DOHH2 (cell line): ENCODE measurements around the gene DPYSL5.

ENCODE experiments used
- H3F3A ChIP-seq: fragments of 200-600 bp; sonication (generic), shearing (Covaris generic); 2 replicates; pipeline ENCODE4 v1.6.0; 2016; ENCODE audit warnings: antibody characterized with exemption, mild to moderate bottlenecking; ENCODE audit not compliant: control insufficient read depth, insufficient read depth
- H3K27ac ChIP-seq: fragments of 200-600 bp; sonication (generic); 2 replicates; pipeline ENCODE4 v1.5.1; 2014; ENCODE audit warnings: low read depth, mild to moderate bottlenecking, low read length, moderate library complexity
- H3K27me3 ChIP-seq: fragments of 200-600 bp; sonication (generic); 2 replicates; pipeline ENCODE4 v1.6.1; 2014; ENCODE audit warnings: mild to moderate bottlenecking, low read length, mixed read lengths; ENCODE audit not compliant: control insufficient read depth
- H3K36me3 ChIP-seq: fragments of 200-600 bp; sonication (generic); 2 replicates; pipeline ENCODE4 v1.6.1; 2014; ENCODE audit warnings: mild to moderate bottlenecking, low read length, moderate library complexity, mixed read lengths; ENCODE audit not compliant: control insufficient read depth
- H3K4me1 ChIP-seq: fragments of 200-600 bp; sonication (generic); 2 replicates; pipeline ENCODE4 v1.6.1; 2014; ENCODE audit warnings: mild to moderate bottlenecking, low read length, mixed read lengths; ENCODE audit not compliant: control insufficient read depth
- H3K4me2 ChIP-seq: fragments of 200-600 bp; sonication (generic); 2 replicates; pipeline ENCODE4 v1.6.0; 2014; ENCODE audit warnings: mild to moderate bottlenecking, low read length, moderate library complexity
- H3K4me3 ChIP-seq: fragments of 200-600 bp; sonication (generic); 2 replicates; pipeline ENCODE4 v1.5.1; 2014; ENCODE audit warnings: mild to moderate bottlenecking, low read length, mixed read lengths
- H3K79me2 ChIP-seq: fragments of 200-600 bp; sonication (generic); 2 replicates; pipeline ENCODE4 v1.6.1; 2014; ENCODE audit warnings: mild to moderate bottlenecking, low read length, mixed read lengths; ENCODE audit not compliant: control insufficient read depth
- H3K9me2 ChIP-seq: fragments of 200-600 bp; sonication (generic); replicated peaks from 2 replicates; pipeline ENCODE4 v1.6.1; 2014; ENCODE audit warnings: mild to moderate bottlenecking, low read length, mixed read lengths; ENCODE audit not compliant: control insufficient read depth
- H3K9me3 ChIP-seq: fragments of 200-600 bp; sonication (generic); 2 replicates; pipeline ENCODE4 v1.6.1; 2014; ENCODE audit warnings: antibody characterized with exemption, low read length, mixed read lengths; ENCODE audit not compliant: control insufficient read depth, insufficient read depth
- H4K20me1 ChIP-seq: fragments of 200-600 bp; sonication (generic); 2 replicates; pipeline ENCODE4 v1.6.0; 2014; ENCODE audit warnings: low read depth, mild to moderate bottlenecking, antibody characterized with exemption, low read length, moderate library complexity; ENCODE audit not compliant: control insufficient read depth, insufficient read depth
- CTCF ChIP-seq: fragments of 200-600 bp; sonication (generic); IDR thresholded peaks from one replicate; pipeline ENCODE4 v1.5.1; 2014; ENCODE audit warnings: antibody characterized with exemption, mild to moderate bottlenecking, low read depth, low read length; ENCODE audit not compliant: poor library complexity, severe bottlenecking
- EZH2phosphoT487 ChIP-seq: fragments of 200-600 bp; sonication (generic); IDR thresholded peaks from 2 replicates; pipeline ENCODE4 v1.6.1; 2017; ENCODE audit warnings: borderline replicate concordance, mild to moderate bottlenecking, antibody characterized with exemption, low read length, moderate library complexity, mixed read lengths

The DPYSL5 gene

GRCh38 chr2:26850505-26850904, 2.6 kb downstream of the DPYSL5 start:
- no peak overlapping the region for H3K27ac ChIP-seq
- no peaks in the 10 kb centered on the region; the same call in 1 of the 2 replicates for H4K20me1 ChIP-seq
- no peaks in the 10 kb centered on the region for H3K9me2 ChIP-seq
- H3K9me3 ChIP-seq, result no peaks in the 10 kb centered on the region
- no peaks in the 10 kb centered on the region for H3K4me1 ChIP-seq
- no peaks in the 10 kb centered on the region for H3F3A ChIP-seq
- H3K79me2 ChIP-seq, result no peaks in the 10 kb centered on the region
- TF ChIP-seq EZH2phosphoT487, result no peak
- no peak for TF ChIP-seq CTCF
- H3K27me3 ChIP-seq, result peaks cover 46% of the 10 kb centered on the region
- no peaks in the 10 kb centered on the region for H3K36me3 ChIP-seq
- H3K4me2 ChIP-seq, result no peak overlapping the region
- no peak overlapping the region for H3K4me3 ChIP-seq

DNA sequence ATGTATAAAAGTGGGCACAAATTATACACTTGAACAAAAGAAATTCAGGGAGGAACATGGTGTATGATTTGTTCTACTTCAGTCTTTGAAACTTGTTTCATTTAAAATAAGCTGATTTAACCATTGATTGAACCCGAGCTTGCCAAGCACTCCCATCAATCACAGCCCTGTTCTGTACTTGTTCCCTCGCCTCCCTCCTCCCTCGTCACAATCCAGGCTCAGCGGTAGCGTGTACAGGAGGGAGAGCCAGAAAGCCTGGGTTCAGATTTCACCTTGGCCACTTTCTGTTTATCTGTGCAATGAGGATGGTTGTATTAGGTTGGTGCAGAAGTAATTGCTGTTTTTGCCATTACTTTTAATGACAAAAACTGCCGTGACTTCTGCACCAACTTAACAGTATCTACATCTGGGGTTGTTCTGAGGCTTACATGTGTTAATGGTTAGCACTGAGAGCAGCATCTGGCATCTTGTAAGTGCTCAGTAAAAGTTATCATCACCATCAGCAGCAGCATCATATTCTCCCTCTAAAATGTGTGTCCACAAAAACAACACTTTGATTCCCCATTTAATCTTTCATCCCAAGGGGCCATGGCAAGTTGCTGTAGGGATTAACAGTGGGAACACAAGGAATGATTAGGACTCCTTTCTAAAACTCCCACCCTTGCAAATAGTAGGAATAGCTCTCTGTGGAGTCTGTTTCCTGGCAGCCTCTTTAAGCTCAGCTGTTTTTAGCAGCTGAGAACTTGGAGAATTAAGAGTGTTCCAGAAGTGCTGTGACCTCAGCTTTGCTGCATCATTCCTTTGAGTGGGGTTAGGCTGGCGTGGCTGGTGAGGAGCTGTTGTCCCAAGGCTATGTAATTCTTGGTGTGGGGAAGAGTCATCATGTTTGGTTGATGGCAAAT, 4.7 kb downstream of the DPYSL5 start:
- H3K79me2 ChIP-seq, result no peaks in the 10 kb centered on the region
- no peak overlapping the region for H3K27ac ChIP-seq
- H3K4me2 ChIP-seq, result no peak overlapping the region
- no peak overlapping the region for H3K4me3 ChIP-seq
- no peaks in the 10 kb centered on the region for H3K9me2 ChIP-seq
- H3K36me3 ChIP-seq, result no peaks in the 10 kb centered on the region
- TF ChIP-seq CTCF (no peak), EZH2phosphoT487 (no peak)
- peaks cover 25% of the 10 kb centered on the region for H3K27me3 ChIP-seq
- no peaks in the 10 kb centered on the region for H3F3A ChIP-seq
- no peaks in the 10 kb centered on the region for H3K9me3 ChIP-seq
- H3K4me1 ChIP-seq, result no peaks in the 10 kb centered on the region
- H4K20me1 ChIP-seq, result no peaks in the 10 kb centered on the region; the same call in 1 of the 2 replicates

- H3K9me2 ChIP-seq, result no peaks in the 10 kb centered on the region
- H3K4me3 ChIP-seq, result no peak overlapping the region
- H4K20me1 ChIP-seq, result no peaks in the 10 kb centered on the region; the same call in 1 of the 2 replicates
- H3K36me3 ChIP-seq, result no peaks in the 10 kb centered on the region
- TF ChIP-seq CTCF (no peak), EZH2phosphoT487 (no peak)
- no peaks in the 10 kb centered on the region for H3K79me2 ChIP-seq
- no peak overlapping the region for H3K4me2 ChIP-seq
- peaks cover 21% of the 10 kb centered on the region; the same call in 1 of the 2 replicates for H3K27me3 ChIP-seq
- no peaks in the 10 kb centered on the region for H3F3A ChIP-seq
- no peak overlapping the region for H3K27ac ChIP-seq
- no peaks in the 10 kb centered on the region for H3K4me1 ChIP-seq
- no peaks in the 10 kb centered on the region for H3K9me3 ChIP-seq
These were observed 5.8 kb downstream of the DPYSL5 start for GRCh38 chr2:26853751-26854150.
